Measurements from ENCODE around the gene UBR4. TPM values are rescaled to one million over a fixed set of nuclear protein-coding genes. Genes with fewer than 3 reads are reported as not detected.

UBR4 gene
- total RNA-seq, 2 experiments from 2014 or later = 121 to 126 TPM

GRCh38 chr1:19044471-19044870, 165.6 kb downstream of the UBR4 start:
- Histone ChIP-seq H4K20me1 (ENCODE audit: insufficient read depth, low read length) (no peaks in the 10 kb centered on the region), H3K4me3 (ENCODE audit: low read depth, low read length, poor library complexity, severe bottlenecking) (no peak overlapping the region), H3K36me3 (ENCODE audit: insufficient read depth, low read length) (no peaks in the 10 kb centered on the region), H3K9me3 (ENCODE audit: low read length) (no peaks in the 10 kb centered on the region), H3K27ac (ENCODE audit: low read depth, low read length, poor library complexity, severe bottlenecking) (no peak overlapping the region), H3K79me2 (ENCODE audit: insufficient read depth, low read depth, low read length) (no peaks in the 10 kb centered on the region), H3K9me2 (ENCODE audit: insufficient read depth, low read length) (no peaks in the 10 kb centered on the region), H3K4me2 (ENCODE audit: low read length) (no peak overlapping the region), H2AFZ (ENCODE audit: low read length) (no peak overlapping the region), H3K4me1 (ENCODE audit: insufficient read depth, low read length, poor library complexity, severe bottlenecking) (no peaks in the 10 kb centered on the region)
- CTCF ChIA-PET (ENCODE audit: unreplicated experiment) = no interaction called here
- no peak for DNase-seq (ENCODE audit: low spot score)
- POLR2A ChIA-PET = interaction anchor here (0.5 kb wide), 1 partner anchor 144 kb away, joined by 3 read pairs; no protein-coding TSS in a partner anchor
- intact Hi-C loops (cut with micrococcal nuclease; ENCODE audit: unreplicated experiment) = no loop called here
- TF ChIP-seq, protein P1, sequence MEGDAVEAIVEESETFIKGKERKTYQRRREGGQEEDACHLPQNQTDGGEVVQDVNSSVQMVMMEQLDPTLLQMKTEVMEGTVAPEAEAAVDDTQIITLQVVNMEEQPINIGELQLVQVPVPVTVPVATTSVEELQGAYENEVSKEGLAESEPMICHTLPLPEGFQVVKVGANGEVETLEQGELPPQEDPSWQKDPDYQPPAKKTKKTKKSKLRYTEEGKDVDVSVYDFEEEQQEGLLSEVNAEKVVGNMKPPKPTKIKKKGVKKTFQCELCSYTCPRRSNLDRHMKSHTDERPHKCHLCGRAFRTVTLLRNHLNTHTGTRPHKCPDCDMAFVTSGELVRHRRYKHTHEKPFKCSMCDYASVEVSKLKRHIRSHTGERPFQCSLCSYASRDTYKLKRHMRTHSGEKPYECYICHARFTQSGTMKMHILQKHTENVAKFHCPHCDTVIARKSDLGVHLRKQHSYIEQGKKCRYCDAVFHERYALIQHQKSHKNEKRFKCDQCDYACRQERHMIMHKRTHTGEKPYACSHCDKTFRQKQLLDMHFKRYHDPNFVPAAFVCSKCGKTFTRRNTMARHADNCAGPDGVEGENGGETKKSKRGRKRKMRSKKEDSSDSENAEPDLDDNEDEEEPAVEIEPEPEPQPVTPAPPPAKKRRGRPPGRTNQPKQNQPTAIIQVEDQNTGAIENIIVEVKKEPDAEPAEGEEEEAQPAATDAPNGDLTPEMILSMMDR (conservative IDR thresholded peaks at IDR 0.05; ENCODE audit: low read length) = no peak
- no peak for TF ChIP-seq EZH2phosphoT487 (IDR thresholded peaks at IDR 0.05; ENCODE audit: borderline replicate concordance, low read depth, low read length)
- BruUV-seq (replicated peaks) = no TSS peak

- H3K79me2 ChIP-seq (ENCODE audit: insufficient read depth, low read depth, low read length) = no peaks in the 10 kb centered on the region
- intact Hi-C loops (cut with micrococcal nuclease; ENCODE audit: unreplicated experiment) = no loop called here
- POLR2A ChIA-PET = interaction anchor here (0.5 kb wide), 2 partner anchors 9 to 145 kb away, joined by 3 to 4 read pairs; no protein-coding TSS in a partner anchor
- no peaks in the 10 kb centered on the region for H3K36me3 ChIP-seq (ENCODE audit: insufficient read depth, low read length)
- H3K9me3 ChIP-seq (ENCODE audit: low read length) = no peaks in the 10 kb centered on the region
- no peaks in the 10 kb centered on the region for H4K20me1 ChIP-seq (ENCODE audit: insufficient read depth, low read length)
- H3K27ac ChIP-seq (ENCODE audit: low read depth, low read length, poor library complexity, severe bottlenecking) = no peak overlapping the region
- BruUV-seq (replicated peaks) = no TSS peak
- H3K9me2 ChIP-seq (ENCODE audit: insufficient read depth, low read length) = no peaks in the 10 kb centered on the region
- no peak overlapping the region for H3K4me2 ChIP-seq (ENCODE audit: low read length)
- TF ChIP-seq EZH2phosphoT487 (IDR thresholded peaks at IDR 0.05; ENCODE audit: borderline replicate concordance, low read depth, low read length) = no peak
- TF ChIP-seq, protein P1 (conservative IDR thresholded peaks at IDR 0.05; ENCODE audit: low read length) = no peak
- H2AFZ ChIP-seq (ENCODE audit: low read length) = no peak overlapping the region
- H3K4me1 ChIP-seq (ENCODE audit: insufficient read depth, low read length, poor library complexity, severe bottlenecking) = no peaks in the 10 kb centered on the region
- CTCF ChIA-PET (ENCODE audit: unreplicated experiment) = no interaction called here
- no peak for DNase-seq (ENCODE audit: low spot score)
- no peak overlapping the region for H3K4me3 ChIP-seq (ENCODE audit: low read depth, low read length, poor library complexity, severe bottlenecking)
Measured at GRCh38 chr1:19043579-19044443, 166.3 kb downstream of the UBR4 start.

Measured in OCI-LY7 (cell line).